ENCODE measurements around the gene FEZ2.

DNA sequence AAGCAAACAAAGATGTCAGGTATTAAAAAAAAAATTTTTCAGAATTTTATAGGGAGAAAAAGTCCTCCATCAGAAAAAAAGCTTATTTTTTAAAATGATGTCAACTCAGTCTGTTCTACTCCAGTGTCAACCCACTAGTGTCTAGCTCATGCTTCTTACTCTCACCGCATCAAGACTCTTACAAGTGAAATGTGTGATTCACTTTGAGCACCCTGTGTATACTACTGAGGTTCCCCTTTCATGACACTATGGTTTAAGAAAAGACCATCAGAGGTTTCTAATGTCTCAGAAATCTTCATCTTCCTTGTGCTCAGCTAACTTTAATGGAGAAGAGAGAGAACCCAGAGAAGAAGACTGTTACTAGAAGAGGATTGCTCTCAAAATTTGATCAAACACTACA lies 43.4 kb downstream of the FEZ2 start:
- TF ChIP-seq CBFB (CRISPR knock-in tag; IDR thresholded peaks at IDR 0.05; ENCODE audit: low read depth) = no peak
- no peak for TF ChIP-seq CREB1 (CRISPR knock-in tag; IDR thresholded peaks at IDR 0.05)
- TF ChIP-seq ELF4 (CRISPR knock-in tag; IDR thresholded peaks at IDR 0.05; ENCODE audit: low read depth) = no peak
- TF ChIP-seq ZNF281 (CRISPR knock-in tag; IDR thresholded peaks at IDR 0.05) = no peak
- TF ChIP-seq, protein P1, sequence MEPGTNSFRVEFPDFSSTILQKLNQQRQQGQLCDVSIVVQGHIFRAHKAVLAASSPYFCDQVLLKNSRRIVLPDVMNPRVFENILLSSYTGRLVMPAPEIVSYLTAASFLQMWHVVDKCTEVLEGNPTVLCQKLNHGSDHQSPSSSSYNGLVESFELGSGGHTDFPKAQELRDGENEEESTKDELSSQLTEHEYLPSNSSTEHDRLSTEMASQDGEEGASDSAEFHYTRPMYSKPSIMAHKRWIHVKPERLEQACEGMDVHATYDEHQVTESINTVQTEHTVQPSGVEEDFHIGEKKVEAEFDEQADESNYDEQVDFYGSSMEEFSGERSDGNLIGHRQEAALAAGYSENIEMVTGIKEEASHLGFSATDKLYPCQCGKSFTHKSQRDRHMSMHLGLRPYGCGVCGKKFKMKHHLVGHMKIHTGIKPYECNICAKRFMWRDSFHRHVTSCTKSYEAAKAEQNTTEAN (CRISPR knock-in tag; IDR thresholded peaks at IDR 0.05) = no peak
- TF ChIP-seq CTCF (IDR thresholded peaks at IDR 0.05) = no peak
- no peak for TF ChIP-seq FOXJ3 (CRISPR knock-in tag; IDR thresholded peaks at IDR 0.05; ENCODE audit: borderline replicate concordance)
- TF ChIP-seq AFF4 (CRISPR knock-in tag; IDR thresholded peaks at IDR 0.05; ENCODE audit: borderline replicate concordance) = no peak
- no peak for TF ChIP-seq ATF6 (CRISPR knock-in tag; IDR thresholded peaks at IDR 0.05)
- no peak for TF ChIP-seq PRRX2 (CRISPR knock-in tag; IDR thresholded peaks at IDR 0.05)
- TF ChIP-seq ZNF416 (CRISPR knock-in tag; IDR thresholded peaks at IDR 0.05) = no peak

Measured in WTC11 (cell line).